ENCODE measurements around the gene SNX1.
A peak's percentile ranks its signal among the peaks of the same experiment; 100 is the strongest.

Gene SNX1

DNA sequence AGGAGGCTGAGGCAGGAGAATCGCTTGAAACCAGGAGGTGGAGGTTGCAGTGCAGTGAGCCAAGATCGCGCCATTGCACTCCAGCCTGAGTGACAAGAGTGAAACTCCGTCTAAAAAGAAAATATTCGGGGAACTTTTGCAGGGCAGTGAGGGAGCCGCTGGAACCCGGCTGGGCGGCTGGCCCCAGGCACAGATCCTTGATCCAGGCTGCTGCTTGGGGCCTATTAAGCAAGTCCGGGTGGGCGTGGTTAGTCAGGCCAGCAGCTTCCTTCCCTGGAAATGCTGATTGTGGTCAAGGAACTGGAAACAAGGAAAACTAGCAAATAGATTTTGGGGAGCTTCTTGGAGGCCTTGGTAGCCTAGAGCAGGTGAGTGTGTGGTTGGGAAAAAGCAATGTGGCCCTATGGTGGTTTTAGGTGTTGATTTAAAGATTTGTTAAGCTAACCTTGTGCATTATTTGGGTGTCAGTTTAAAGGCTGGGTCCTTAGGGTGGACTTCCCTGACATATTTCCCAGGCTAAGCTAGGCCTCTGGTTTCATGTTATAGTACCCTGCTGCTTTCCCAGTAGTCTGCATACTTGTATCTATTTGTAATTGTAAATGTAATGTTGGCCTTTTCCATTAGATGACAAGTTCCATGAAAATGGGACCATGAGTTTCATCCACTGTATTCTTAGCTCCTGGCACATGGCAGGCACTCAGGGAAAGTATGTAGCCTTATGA is 38.0 kb downstream of the SNX1 start:
- H3K4me3 ChIP-seq (replicated peaks; ENCODE audit: low read depth, low read length), result no peak overlapping the region
- TF ChIP-seq, protein P1, sequence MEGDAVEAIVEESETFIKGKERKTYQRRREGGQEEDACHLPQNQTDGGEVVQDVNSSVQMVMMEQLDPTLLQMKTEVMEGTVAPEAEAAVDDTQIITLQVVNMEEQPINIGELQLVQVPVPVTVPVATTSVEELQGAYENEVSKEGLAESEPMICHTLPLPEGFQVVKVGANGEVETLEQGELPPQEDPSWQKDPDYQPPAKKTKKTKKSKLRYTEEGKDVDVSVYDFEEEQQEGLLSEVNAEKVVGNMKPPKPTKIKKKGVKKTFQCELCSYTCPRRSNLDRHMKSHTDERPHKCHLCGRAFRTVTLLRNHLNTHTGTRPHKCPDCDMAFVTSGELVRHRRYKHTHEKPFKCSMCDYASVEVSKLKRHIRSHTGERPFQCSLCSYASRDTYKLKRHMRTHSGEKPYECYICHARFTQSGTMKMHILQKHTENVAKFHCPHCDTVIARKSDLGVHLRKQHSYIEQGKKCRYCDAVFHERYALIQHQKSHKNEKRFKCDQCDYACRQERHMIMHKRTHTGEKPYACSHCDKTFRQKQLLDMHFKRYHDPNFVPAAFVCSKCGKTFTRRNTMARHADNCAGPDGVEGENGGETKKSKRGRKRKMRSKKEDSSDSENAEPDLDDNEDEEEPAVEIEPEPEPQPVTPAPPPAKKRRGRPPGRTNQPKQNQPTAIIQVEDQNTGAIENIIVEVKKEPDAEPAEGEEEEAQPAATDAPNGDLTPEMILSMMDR (IDR thresholded peaks at IDR 0.05; ENCODE audit: low read length, missing control alignments), result no peak
- DNase-seq (ENCODE audit: low read depth), result no peak

DNA sequence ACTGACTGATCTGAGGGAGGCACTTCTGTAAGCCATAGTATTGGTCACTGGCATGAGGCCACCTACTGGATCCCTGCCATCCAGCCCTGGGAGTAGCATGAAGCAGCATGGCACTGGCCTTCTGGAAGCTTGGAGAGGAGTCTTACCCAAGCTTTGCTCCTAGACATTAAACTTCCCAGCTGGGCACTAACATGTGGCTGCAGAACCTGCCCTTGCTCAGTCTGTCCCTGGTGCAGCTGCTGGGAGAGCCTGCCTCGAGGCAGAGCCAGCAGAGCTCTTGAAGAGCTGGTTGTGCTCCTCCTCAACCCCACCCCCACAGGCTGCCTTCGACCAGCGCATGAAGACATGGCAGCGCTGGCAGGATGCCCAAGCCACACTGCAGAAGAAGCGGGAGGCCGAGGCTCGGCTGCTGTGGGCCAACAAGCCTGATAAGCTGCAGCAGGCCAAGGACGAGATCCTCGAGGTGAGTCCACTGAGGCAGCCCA is 38.6 kb downstream of the SNX1 start:
- DNase-seq (ENCODE audit: low read depth), result peak; percentile 60
- TF ChIP-seq, protein P1 (IDR thresholded peaks at IDR 0.05; ENCODE audit: low read length, missing control alignments), result no peak
- H3K4me3 ChIP-seq (replicated peaks; ENCODE audit: low read depth, low read length), result no peak overlapping the region

DNA sequence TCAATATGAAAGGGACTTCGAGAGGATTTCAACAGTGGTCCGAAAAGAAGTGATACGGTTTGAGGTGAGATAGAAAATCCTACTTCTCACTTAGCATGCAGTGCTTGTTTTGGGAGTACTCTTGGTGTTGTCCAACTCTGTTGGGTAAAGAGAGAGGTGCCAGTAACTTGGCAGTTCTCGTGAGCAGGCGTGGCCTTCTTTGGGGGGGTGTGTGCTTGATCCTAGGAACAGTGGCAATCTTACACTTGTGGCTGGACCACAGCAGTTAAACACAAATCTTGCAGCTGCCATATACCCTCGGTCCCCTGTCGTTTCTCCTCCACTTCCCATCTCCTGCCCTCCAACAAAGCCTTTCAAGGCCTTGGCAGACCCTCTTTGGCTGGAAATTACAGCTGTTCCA is 40.6 kb downstream of the SNX1 start:
- DNase-seq (ENCODE audit: low read depth), result no peak
- no peak overlapping the region for H3K4me3 ChIP-seq (replicated peaks; ENCODE audit: low read depth, low read length)
- TF ChIP-seq, protein P1 (IDR thresholded peaks at IDR 0.05; ENCODE audit: low read length, missing control alignments), result no peak

DNA sequence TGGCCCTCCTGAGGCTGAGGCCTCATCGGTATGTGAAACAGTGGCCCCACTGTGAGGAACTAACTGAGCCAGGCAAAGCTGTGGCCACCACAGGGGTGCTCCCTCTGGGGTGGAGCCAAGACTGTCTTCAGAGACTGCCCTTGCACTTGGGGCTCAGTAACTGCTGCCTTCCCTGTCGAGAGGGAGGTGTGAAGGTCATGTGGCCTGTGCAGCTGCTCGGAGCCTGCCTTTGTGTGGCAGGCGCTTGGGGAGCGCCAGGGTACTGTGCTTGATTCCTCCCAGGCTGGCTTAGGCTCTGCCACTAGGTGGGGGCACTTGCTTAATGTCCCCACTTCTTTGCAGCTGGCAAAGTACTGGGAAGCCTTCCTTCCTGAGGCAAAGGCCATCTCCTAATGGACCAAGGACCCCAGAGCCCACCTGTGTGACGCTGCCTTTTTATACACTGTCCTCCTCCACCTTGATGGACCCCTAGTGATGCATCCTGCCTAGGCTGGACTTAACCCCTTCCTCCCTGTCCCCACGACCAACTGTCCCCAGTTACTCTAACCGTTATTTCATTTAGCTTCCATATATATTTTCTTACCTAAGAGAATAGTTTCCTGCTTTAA is 41.5 kb downstream of the SNX1 start:
- no peak for DNase-seq (ENCODE audit: low read depth)
- TF ChIP-seq, protein P1 (IDR thresholded peaks at IDR 0.05; ENCODE audit: low read length, missing control alignments), result no peak
- H3K4me3 ChIP-seq (replicated peaks; ENCODE audit: low read depth, low read length), result no peak overlapping the region

DNA sequence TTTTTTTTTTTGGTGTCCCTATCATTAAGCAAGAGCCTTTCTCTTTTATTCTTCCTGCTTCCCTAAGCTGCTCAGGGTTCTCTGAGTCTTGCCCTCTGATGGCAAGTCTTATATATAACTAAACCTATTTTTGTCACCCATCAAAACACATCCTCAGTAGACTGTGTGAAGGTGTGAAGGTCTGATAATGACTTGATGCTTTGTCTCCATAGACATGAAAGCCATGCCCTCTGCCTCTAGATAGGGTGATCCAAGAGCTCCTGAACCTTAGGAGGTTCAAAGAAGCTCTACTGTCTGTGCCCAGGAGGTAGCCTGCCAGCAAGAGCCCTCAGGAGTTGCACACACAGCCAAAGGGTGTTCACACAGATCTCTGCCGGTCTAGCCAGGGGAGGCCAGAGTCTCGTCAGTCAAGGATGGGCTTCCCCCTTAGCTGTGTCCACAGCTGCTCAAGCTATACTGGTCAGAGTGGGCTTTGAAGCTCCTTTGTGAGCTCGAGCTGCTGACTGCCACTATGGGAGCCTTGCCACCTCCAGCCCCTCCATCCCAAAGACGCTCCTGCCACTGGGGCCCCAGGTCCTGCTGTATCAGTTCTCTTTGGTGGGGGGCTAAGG is 42.7 kb downstream of the SNX1 start:
- no peak for DNase-seq (ENCODE audit: low read depth)
- TF ChIP-seq, protein P1 (IDR thresholded peaks at IDR 0.05; ENCODE audit: low read length, missing control alignments), result no peak
- no peak overlapping the region for H3K4me3 ChIP-seq (replicated peaks; ENCODE audit: low read depth, low read length)

DNA sequence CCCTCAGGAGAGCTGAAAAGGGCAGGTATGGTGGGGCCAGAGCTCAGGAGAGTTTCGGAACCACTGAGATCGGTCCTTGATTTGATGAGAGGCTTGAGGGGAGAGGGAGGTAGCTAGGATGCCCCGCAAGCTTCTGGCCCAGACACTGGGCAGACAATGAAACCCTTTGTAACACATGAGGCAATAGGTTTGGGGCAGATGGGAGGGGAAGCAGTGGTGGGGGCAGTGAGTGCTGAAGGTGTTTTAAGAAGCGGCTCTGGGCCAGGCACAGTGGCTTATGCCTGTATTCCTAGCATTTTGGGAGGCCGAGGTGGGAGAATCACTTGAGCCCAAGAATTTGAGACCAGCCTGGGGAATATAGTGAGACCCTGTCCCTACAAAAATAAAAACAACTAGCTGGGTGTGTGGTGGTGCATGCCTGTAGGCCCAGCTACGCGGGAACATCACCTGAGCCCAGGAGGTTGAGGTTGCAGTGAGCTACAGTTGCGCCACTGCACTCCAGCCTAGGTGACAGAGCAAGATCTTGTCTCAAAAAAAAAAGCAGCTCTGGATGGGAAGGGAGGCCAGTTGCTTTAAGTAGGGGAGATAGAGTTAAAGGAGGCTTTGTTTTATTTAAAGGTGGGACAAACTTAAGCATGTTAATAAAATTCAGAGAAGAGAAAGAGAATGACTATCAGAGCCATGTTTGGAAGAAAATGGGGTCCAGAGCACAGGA is 46.2 kb downstream of the SNX1 start:
- no peak overlapping the region for H3K4me3 ChIP-seq (replicated peaks; ENCODE audit: low read depth, low read length)
- no peak for DNase-seq (ENCODE audit: low read depth)
- TF ChIP-seq, protein P1 (IDR thresholded peaks at IDR 0.05; ENCODE audit: low read length, missing control alignments), result no peak

All from fibroblast of pulmonary artery (primary cell).